Endodermal cell (in vitro differentiated cells): Measurements from ENCODE around the gene UNC5C. TPM values are rescaled to one million over a fixed set of nuclear protein-coding genes. Genes with fewer than 3 reads are reported as not detected.

Experiments used
- DNase-seq: peaks from one replicate; pipeline ENCODE4 v3.0.0-alpha.2; 2017
- H3K27ac ChIP-seq: 2 replicates; pipeline ENCODE4 v1.5.1; 2013; ENCODE audit warnings: mild to moderate bottlenecking, low read depth, low read length, moderate library complexity
- H3K27me3 ChIP-seq: 2 replicates; pipeline ENCODE4 v1.6.1; 2013; ENCODE audit warnings: mild to moderate bottlenecking, low read length, moderate library complexity; ENCODE audit not compliant: insufficient read depth, control insufficient read depth, poor library complexity, severe bottlenecking
- H3K36me3 ChIP-seq: 2 replicates; pipeline ENCODE4 v1.7.0; 2013; ENCODE audit warnings: mild to moderate bottlenecking, low read length, moderate library complexity; ENCODE audit not compliant: control insufficient read depth, insufficient read depth
- H3K4me1 ChIP-seq: one replicate; pipeline ENCODE4 v1.7.0; 2013; ENCODE audit warnings: low read length; ENCODE audit not compliant: control insufficient read depth, insufficient read depth
- H3K4me3 ChIP-seq: 2 replicates; pipeline ENCODE4 v1.5.1; 2013; ENCODE audit warnings: mild to moderate bottlenecking, low read length, moderate library complexity
- H3K9ac ChIP-seq: 2 replicates; pipeline ENCODE4 v1.6.1; 2013; ENCODE audit warnings: mild to moderate bottlenecking, low read length, moderate library complexity; ENCODE audit not compliant: poor library complexity, severe bottlenecking; ENCODE audit errors: extremely low read depth
- H3K9me3 ChIP-seq: 2 replicates; pipeline ENCODE4 v1.6.1; 2013; ENCODE audit warnings: mild to moderate bottlenecking, low read length, moderate library complexity; ENCODE audit not compliant: control insufficient read depth
- H3K27ac Mint-ChIP-seq: 2 replicates; pipeline ENCODE4 v1.8.0; 2020; ENCODE audit warnings: mixed read lengths
- H3K27me3 Mint-ChIP-seq: 2 replicates; pipeline ENCODE4 v1.8.0; 2021; ENCODE audit warnings: mild to moderate bottlenecking, mixed read lengths; ENCODE audit not compliant: insufficient read depth
- H3K36me3 Mint-ChIP-seq: 2 replicates; pipeline ENCODE4 v1.8.0; 2020; ENCODE audit warnings: low read depth, mixed read lengths
- H3K4me1 Mint-ChIP-seq: 2 replicates; pipeline ENCODE4 v1.8.0; 2020; ENCODE audit warnings: mixed read lengths
- H3K4me3 Mint-ChIP-seq: 2 replicates; pipeline ENCODE4 v1.8.0; 2020; ENCODE audit warnings: mild to moderate bottlenecking, moderate library complexity, mixed read lengths
- H3K9me3 Mint-ChIP-seq: 2 replicates; pipeline ENCODE4 v1.8.0; 2020; ENCODE audit warnings: mild to moderate bottlenecking, mixed read lengths
- WGBS, 2 experiments: methylation state at CpG; one replicate each; pipeline versions ENCODE4 v1.1.5 to v1.1.7; 2013; ENCODE audit warnings: missing lambda C conversion rate in 2 of 2, mixed read lengths in 1 of 2; ENCODE audit not compliant: insufficient coverage in 1 of 2, insufficient read length in 1 of 2; 5-methylcytosine and 5-hydroxymethylcytosine counted together
- total RNA-seq, 2 donors: library from RNA; stranded (reverse); fragmentation: NEBNext Ultra II Directional in 1 of 2; extraction: Animal tissue kit (Norgen Biotek cat#: 25700) in 1 of 2; gene quantifications; 2 replicates in 1 of 2; 3 replicates in 1 of 2; pipeline ENCODE4 v1.2.1, GENCODE V29; 2021
- TF ChIP-seq, protein P1 (sequence below): fragments of 200-600 bp; sonication (generic); conservative IDR thresholded peaks from 2 replicates; pipeline ENCODE4 v1.5.0; 2021; ENCODE audit warnings: antibody characterized with exemption, mild to moderate bottlenecking

The UNC5C gene
- total RNA-seq, 2 donors from 2014 or later: 2.0 to 7.2 TPM

DNA sequence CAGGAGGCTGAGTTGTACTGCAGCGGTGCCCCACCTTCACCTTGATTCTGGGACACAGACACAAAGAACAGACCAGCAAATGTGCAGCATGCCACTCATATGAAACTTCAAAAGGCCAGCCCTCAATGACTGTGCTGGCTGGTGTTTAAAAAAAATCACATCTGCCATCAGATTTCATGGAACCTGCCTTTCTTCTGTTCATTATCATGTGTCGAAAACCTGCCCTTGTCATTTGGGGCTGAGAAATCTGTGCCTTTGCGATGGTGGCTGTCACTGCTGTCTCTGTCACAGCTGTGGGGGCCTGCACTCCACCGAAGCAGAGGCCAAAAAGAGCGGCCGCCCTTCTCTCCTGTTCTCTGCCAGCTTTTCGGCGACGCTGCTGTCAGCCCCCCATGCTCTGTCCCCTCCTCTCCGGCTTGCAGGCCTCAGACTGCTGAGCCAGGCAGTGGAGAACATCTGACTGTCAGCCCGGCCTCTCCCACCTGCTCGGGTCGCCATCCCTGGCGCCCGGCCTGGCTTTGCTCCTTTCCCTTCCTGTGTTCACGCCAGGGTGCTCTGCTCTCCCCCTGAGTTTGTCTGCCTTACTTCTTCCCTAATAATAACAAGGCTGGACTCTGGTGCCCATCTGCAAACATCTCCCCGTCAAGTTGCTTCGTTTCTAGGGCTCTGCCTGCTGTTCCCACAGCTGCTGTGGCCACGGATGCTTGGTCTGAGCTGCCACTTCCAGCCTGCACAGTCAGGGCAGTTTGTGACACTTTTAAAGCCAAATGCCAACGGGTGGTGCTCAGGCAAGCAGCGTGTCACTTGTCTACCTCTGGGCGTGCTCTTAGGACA lies 355.2 kb downstream of the UNC5C start:
- DNase-seq: peak; percentile 44
- TF ChIP-seq, protein P1, sequence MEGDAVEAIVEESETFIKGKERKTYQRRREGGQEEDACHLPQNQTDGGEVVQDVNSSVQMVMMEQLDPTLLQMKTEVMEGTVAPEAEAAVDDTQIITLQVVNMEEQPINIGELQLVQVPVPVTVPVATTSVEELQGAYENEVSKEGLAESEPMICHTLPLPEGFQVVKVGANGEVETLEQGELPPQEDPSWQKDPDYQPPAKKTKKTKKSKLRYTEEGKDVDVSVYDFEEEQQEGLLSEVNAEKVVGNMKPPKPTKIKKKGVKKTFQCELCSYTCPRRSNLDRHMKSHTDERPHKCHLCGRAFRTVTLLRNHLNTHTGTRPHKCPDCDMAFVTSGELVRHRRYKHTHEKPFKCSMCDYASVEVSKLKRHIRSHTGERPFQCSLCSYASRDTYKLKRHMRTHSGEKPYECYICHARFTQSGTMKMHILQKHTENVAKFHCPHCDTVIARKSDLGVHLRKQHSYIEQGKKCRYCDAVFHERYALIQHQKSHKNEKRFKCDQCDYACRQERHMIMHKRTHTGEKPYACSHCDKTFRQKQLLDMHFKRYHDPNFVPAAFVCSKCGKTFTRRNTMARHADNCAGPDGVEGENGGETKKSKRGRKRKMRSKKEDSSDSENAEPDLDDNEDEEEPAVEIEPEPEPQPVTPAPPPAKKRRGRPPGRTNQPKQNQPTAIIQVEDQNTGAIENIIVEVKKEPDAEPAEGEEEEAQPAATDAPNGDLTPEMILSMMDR: no peak
- Histone ChIP-seq H3K27ac (peak overlapping the region; percentile 44), H3K36me3 (no peaks in the 10 kb centered on the region), H3K9me3 (no peaks in the 10 kb centered on the region), H3K4me1 (no peaks in the 10 kb centered on the region), H3K9ac (no peak overlapping the region), H3K27me3 (no peaks in the 10 kb centered on the region), H3K4me3 (no peak overlapping the region)
- H3K36me3 Mint-ChIP-seq: no peaks in the 10 kb centered on the region
- no peak overlapping the region for H3K27ac Mint-ChIP-seq
- H3K9me3 Mint-ChIP-seq: no peaks in the 10 kb centered on the region
- 90 to 91% methylated on average over 20 to 22 of the region's 22 CpGs for WGBS, 2 experiments
- no peaks in the 10 kb centered on the region for H3K4me1 Mint-ChIP-seq
- no peak overlapping the region for H3K4me3 Mint-ChIP-seq
- peaks cover 4% of the 10 kb centered on the region for H3K27me3 Mint-ChIP-seq

DNA sequence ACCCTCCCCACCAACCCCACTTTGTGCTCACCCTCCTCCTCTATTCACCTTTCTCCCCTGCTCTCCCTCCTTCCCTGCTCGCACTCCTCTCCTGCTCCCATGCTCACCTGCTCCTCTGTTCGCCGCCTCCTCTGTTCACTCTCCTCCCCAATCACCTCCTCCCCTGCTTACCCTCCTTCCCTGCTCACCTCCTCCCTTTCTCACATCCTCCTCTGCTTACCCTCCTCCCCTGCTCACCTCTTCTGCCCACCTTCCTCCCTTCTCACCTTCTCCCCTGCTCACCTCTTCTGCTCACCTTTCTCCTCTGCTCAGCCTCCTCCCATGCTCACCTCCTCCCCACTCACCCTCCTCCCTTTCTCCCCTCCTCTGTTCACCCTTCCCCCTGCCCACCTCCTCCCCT lies 357.2 kb downstream of the UNC5C start:
- no peak overlapping the region for H3K9ac ChIP-seq
- no peak overlapping the region for H3K4me3 ChIP-seq
- TF ChIP-seq, protein P1: no peak
- WGBS, 2 experiments: 90 to 93% methylated on average over 3 of the region's 3 CpGs
- peaks cover 4% of the 10 kb centered on the region for H3K27me3 Mint-ChIP-seq
- no peaks in the 10 kb centered on the region for H3K9me3 Mint-ChIP-seq
- H3K27ac ChIP-seq: peak overlapping the region; percentile 75
- peaks cover 5% of the 10 kb centered on the region for H3K4me1 Mint-ChIP-seq
- no peaks in the 10 kb centered on the region for H3K36me3 ChIP-seq
- peak; percentile 34 for DNase-seq
- H3K27me3 ChIP-seq: no peaks in the 10 kb centered on the region
- H3K4me1 ChIP-seq: no peaks in the 10 kb centered on the region
- no peak overlapping the region for H3K27ac Mint-ChIP-seq
- no peaks in the 10 kb centered on the region for H3K36me3 Mint-ChIP-seq
- H3K4me3 Mint-ChIP-seq: no peak overlapping the region
- no peaks in the 10 kb centered on the region for H3K9me3 ChIP-seq

DNA sequence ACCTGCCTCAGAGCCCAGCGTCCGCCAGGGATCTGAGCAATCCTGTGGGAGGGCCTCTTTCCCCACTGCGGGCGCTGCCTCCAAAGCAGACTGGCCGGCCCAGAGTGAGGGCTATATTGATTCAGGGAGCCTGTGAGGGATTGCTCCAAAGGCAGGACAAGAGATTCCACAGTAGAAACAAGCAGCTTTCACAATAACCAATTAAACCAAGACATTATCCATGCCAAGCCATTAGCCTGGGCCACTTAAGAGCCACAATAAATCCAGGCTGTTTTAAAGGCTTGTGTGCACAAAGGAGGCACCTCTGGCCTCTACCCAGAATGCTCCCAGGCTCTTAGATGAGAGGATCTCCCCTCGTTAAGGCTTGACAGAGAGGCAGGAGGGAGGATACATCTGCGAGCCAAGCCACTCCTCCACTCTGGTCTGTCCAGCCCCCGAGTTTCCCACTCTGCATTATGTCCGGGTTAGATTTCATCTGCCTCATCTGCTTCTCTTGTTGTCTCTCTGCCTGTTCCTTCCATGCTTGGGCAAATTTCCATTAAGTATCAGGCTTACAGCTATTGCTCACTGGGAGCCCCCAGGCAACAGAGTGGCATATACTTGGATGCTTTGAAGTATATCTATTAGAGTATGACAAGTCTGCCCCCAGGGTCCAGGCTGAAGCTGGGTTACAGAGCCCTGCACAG lies 357.9 kb downstream of the UNC5C start:
- TF ChIP-seq, protein P1: no peak

More for the DNA sequence above, 357.9 kb downstream of the UNC5C start:
- H3K27ac Mint-ChIP-seq: no peak overlapping the region
- H3K9ac ChIP-seq: no peak overlapping the region
- no peaks in the 10 kb centered on the region for H3K36me3 ChIP-seq
- H3K4me1 ChIP-seq: no peaks in the 10 kb centered on the region
- peaks cover 5% of the 10 kb centered on the region for H3K4me1 Mint-ChIP-seq
- H3K4me3 ChIP-seq: no peak overlapping the region
- H3K4me3 Mint-ChIP-seq: no peak overlapping the region
- H3K9me3 Mint-ChIP-seq: no peaks in the 10 kb centered on the region
- WGBS, 2 experiments: 71 to 83% methylated on average over 6 to 9 of the region's 9 CpGs
- peaks cover 4% of the 10 kb centered on the region for H3K27me3 Mint-ChIP-seq
- H3K36me3 Mint-ChIP-seq: no peaks in the 10 kb centered on the region
- no peaks in the 10 kb centered on the region for H3K9me3 ChIP-seq
- peak; percentile 49 for DNase-seq
- peak overlapping the region; percentile 75 for H3K27ac ChIP-seq
- no peaks in the 10 kb centered on the region for H3K27me3 ChIP-seq
